ENCODE results near the gene TPSG1.

The TPSG1 gene

DNA sequence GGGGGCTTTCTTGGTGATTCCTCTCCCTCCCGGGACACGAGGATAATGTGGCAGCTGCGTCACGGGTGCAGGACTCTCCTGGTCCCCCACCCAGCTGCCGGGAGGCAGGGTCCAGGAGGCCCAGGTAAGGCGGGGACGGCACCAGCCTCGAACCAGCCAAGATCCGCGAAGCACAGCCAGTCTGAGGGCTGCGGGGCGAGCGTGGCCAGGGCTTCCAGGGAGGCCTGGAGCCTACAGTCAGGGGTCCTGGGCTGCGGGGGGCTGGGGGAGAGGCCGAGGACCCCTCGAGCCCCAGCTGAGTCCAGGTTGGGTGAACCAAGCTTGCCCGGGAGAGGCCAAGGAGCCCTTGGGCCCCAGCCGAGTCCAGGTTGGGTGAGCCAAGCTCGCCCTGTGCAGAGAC is 40.8 kb upstream of the TPSG1 start:
- DNase-seq = no peak
- H3K36me3 ChIP-seq (replicated peaks; ENCODE audit: insufficient read depth, low read length) = no peaks in the 10 kb centered on the region
- H3K4me1 ChIP-seq (ENCODE audit: low read length) = no peaks in the 10 kb centered on the region
- no peak overlapping the region for H3K27ac ChIP-seq (ENCODE audit: low read length)
- no peaks in the 10 kb centered on the region for H3K79me2 ChIP-seq (ENCODE audit: low read length)
- no peaks in the 10 kb centered on the region for H3F3A ChIP-seq (ENCODE audit: insufficient read depth, low read length)
- H3K9me2 ChIP-seq (replicated peaks; ENCODE audit: insufficient read depth, low read length) = no peaks in the 10 kb centered on the region
- H4K20me1 ChIP-seq (ENCODE audit: insufficient read depth, low read length) = no peaks in the 10 kb centered on the region
- peaks cover 91% of the 10 kb centered on the region for H3K27me3 ChIP-seq (replicated peaks; ENCODE audit: insufficient read depth, low read length)
- H2AFZ ChIP-seq (ENCODE audit: low read length) = no peak overlapping the region
- H3K4me3 ChIP-seq (ENCODE audit: low read length) = no peak overlapping the region
- H3K4me2 ChIP-seq (ENCODE audit: low read depth, low read length) = no peak overlapping the region
- TF ChIP-seq EZH2phosphoT487 (IDR thresholded peaks at IDR 0.05; ENCODE audit: low read length) (no peak), EZH2 (optimal IDR thresholded peaks at IDR 0.05; ENCODE audit: low read depth, low read length) (no peak)
- TF ChIP-seq, protein P1, sequence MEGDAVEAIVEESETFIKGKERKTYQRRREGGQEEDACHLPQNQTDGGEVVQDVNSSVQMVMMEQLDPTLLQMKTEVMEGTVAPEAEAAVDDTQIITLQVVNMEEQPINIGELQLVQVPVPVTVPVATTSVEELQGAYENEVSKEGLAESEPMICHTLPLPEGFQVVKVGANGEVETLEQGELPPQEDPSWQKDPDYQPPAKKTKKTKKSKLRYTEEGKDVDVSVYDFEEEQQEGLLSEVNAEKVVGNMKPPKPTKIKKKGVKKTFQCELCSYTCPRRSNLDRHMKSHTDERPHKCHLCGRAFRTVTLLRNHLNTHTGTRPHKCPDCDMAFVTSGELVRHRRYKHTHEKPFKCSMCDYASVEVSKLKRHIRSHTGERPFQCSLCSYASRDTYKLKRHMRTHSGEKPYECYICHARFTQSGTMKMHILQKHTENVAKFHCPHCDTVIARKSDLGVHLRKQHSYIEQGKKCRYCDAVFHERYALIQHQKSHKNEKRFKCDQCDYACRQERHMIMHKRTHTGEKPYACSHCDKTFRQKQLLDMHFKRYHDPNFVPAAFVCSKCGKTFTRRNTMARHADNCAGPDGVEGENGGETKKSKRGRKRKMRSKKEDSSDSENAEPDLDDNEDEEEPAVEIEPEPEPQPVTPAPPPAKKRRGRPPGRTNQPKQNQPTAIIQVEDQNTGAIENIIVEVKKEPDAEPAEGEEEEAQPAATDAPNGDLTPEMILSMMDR (IDR thresholded peaks at IDR 0.05; ENCODE audit: low read length) = no peak
- no peaks in the 10 kb centered on the region for H3K9me3 ChIP-seq (replicated peaks; ENCODE audit: insufficient read depth, low read length)
- no peak overlapping the region for H3K9ac ChIP-seq (ENCODE audit: low read length)

DNA sequence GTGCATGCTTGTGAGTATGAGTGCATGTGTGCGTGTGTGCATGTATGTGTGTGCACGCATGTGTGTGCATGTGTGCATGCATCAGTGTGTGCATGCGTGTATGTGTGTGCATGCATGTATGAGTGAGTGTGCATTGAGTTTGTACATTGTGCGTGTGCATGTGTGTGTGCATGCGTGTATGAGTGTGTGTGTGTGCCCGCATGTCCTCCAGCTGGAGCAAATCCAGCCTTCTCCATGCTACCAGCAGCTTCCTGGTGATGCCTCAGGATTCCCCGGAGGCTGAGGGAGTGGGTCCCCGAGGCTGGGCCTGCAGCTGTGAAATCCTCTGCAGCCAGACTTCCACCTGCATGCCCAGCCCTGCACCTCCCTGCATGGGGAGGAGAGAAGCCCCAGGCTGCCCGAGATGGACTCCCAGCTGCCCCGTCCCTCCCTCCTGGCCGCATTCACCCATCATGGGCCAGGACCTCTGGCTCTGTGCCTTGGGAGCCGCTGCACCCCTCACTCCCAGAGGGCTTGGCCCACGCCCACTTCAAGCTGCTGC is 40.1 kb upstream of the TPSG1 start:
- no peaks in the 10 kb centered on the region for H3K9me3 ChIP-seq (replicated peaks; ENCODE audit: insufficient read depth, low read length)
- no peak overlapping the region for H3K27ac ChIP-seq (ENCODE audit: low read length)
- no peaks in the 10 kb centered on the region for H3F3A ChIP-seq (ENCODE audit: insufficient read depth, low read length)
- H3K27me3 ChIP-seq (replicated peaks; ENCODE audit: insufficient read depth, low read length) = peaks cover 91% of the 10 kb centered on the region
- H3K4me3 ChIP-seq (ENCODE audit: low read length) = no peak overlapping the region
- DNase-seq = no peak
- no peaks in the 10 kb centered on the region for H3K79me2 ChIP-seq (ENCODE audit: low read length)
- H4K20me1 ChIP-seq (ENCODE audit: insufficient read depth, low read length) = no peaks in the 10 kb centered on the region
- TF ChIP-seq EZH2 (optimal IDR thresholded peaks at IDR 0.05; ENCODE audit: low read depth, low read length) = no peak
- TF ChIP-seq, protein P1 (IDR thresholded peaks at IDR 0.05; ENCODE audit: low read length) = no peak
- H3K36me3 ChIP-seq (replicated peaks; ENCODE audit: insufficient read depth, low read length) = no peaks in the 10 kb centered on the region
- H3K9ac ChIP-seq (ENCODE audit: low read length) = no peak overlapping the region
- no peaks in the 10 kb centered on the region for H3K9me2 ChIP-seq (replicated peaks; ENCODE audit: insufficient read depth, low read length)
- no peaks in the 10 kb centered on the region for H3K4me1 ChIP-seq (ENCODE audit: low read length)
- H2AFZ ChIP-seq (ENCODE audit: low read length) = no peak overlapping the region
- no peak overlapping the region for H3K4me2 ChIP-seq (ENCODE audit: low read depth, low read length)

DNA sequence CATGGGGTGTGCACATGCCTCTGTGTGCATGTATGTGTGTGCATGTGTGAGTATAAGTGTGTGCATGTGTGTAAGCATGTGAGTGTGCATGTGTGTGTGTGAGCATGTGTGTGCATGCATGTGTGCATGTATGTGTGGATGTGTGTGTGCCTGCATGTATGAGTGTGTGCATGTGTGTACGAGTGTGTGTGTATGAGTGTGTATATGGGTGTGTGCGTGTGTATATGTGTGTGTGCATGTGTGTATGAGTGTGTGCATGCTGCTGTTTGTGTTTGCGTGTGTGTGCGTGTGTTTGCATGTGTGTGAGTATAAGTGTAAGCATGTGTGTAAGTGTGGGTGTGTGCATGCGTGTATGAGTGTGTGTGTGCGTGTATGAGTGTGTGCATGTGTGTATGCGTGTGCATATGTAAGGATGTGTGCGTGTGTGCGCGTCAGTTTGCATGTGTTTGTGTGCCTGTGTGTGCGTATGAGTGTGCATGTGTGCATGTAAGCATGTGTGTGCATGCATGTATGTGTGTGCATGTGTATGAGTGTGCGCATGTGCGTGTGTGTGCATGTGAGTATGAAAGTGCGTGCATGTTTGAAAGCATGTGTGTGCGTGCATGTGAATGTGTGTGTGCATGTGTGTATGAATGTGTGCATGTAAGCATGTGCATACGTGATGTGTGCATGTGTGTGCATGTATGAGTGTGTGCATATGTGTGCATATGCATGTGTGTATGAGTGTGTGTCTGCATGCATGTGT is 39.4 kb upstream of the TPSG1 start:
- TF ChIP-seq EZH2phosphoT487 (IDR thresholded peaks at IDR 0.05; ENCODE audit: low read length) (no peak), EZH2 (optimal IDR thresholded peaks at IDR 0.05; ENCODE audit: low read depth, low read length) (no peak)
- TF ChIP-seq, protein P1 (IDR thresholded peaks at IDR 0.05; ENCODE audit: low read length) = no peak

More for the DNA sequence above, 39.4 kb upstream of the TPSG1 start:
- Histone ChIP-seq H3K36me3 (replicated peaks; ENCODE audit: insufficient read depth, low read length) (no peaks in the 10 kb centered on the region), H3K9me3 (replicated peaks; ENCODE audit: insufficient read depth, low read length) (no peaks in the 10 kb centered on the region), H3K4me3 (ENCODE audit: low read length) (no peak overlapping the region), H3K27me3 (replicated peaks; ENCODE audit: insufficient read depth, low read length) (peaks cover 91% of the 10 kb centered on the region), H3K9me2 (replicated peaks; ENCODE audit: insufficient read depth, low read length) (no peaks in the 10 kb centered on the region), H3K4me2 (ENCODE audit: low read depth, low read length) (no peak overlapping the region), H3F3A (ENCODE audit: insufficient read depth, low read length) (no peaks in the 10 kb centered on the region), H3K4me1 (ENCODE audit: low read length) (no peaks in the 10 kb centered on the region), H3K79me2 (ENCODE audit: low read length) (no peaks in the 10 kb centered on the region), H2AFZ (ENCODE audit: low read length) (no peak overlapping the region), H3K27ac (ENCODE audit: low read length) (no peak overlapping the region), H3K9ac (ENCODE audit: low read length) (no peak overlapping the region), H4K20me1 (ENCODE audit: insufficient read depth, low read length) (no peaks in the 10 kb centered on the region)
- DNase-seq = no peak
